ENCODE data around the gene NANOS3.

Gene NANOS3

GRCh38 chr19:13864667-13865570 lies 12.0 kb upstream of the NANOS3 start:
- DNase-seq = peak in 1 of 2 experiments; percentile 48

- peak in 1 of 2 experiments; percentile 41 for DNase-seq
Measured at GRCh38 chr19:13865571-13866462, 11.1 kb upstream of the NANOS3 start.

GRCh38 chr19:13866463-13867046 lies 10.4 kb upstream of the NANOS3 start:
- no peak for DNase-seq

- no peak for DNase-seq
Measured at GRCh38 chr19:13868663-13869062, 8.3 kb upstream of the NANOS3 start.

- no peak for DNase-seq
Measured at GRCh38 chr19:13869281-13869680, 7.7 kb upstream of the NANOS3 start.

DNA sequence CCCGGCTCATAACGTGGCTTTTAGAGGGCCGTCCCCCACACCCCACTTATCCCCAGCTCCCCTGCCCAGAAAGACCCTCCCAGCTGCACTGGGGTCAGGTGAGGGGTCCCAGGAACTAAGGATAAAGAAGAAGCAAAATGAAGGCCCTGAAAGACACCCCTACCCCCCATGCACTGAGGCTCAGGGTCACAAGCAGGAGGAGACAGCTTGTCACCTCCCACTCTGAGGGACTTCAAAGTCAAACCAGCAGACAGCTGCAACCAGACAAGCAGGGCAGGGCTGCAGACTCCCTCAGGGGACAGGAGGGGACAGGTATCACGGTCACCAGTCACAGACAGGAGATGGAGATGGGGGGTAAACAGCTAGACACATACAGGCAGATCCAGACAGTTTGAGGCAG lies 6.1 kb upstream of the NANOS3 start:
- DNase-seq = no peak

- no peak for DNase-seq
Measured at GRCh38 chr19:13872339-13872694, 4.6 kb upstream of the NANOS3 start.

- DNase-seq = no peak
Measured at GRCh38 chr19:13872695-13873389, 4.1 kb upstream of the NANOS3 start.

- no peak for DNase-seq
Measured at GRCh38 chr19:13873834-13874515, 3.0 kb upstream of the NANOS3 start.

DNA sequence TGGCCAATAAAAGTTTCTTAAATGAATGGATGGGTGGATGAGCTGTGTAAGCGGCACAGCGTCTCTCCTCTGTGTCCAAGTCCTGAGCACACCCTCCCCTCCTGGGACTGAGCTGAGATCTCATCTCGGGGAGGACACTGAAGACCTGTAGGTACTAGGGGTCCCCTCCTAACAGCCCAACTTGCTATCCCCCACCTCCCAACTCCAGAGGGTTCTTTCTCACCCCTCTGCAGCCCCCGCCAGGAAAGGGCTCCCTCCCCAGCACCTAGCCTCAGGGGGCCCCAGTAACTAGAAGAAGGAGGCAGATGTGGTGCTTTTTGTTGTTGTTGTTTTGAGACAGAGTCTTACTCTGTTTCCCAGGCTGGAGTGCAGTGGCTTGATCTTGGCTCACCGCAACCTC lies 1.1 kb upstream of the NANOS3 start:
- DNase-seq = no peak

DNA sequence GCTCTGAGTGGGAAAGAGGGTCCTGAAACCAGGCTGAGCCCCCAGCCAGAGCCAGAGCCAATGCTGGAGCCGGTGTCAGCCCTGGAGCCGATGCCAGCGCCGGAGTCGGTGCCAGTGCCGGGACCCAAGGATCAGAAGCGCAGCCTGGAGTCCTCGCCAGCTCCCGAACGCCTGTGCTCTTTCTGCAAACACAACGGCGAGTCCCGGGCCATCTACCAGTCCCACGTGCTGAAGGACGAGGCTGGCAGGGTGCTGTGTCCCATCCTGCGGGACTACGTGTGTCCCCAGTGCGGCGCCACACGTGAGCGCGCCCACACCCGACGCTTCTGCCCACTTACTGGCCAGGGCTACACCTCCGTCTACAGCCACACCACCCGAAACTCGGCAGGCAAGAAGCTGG lies 369 bp downstream of the NANOS3 start:
- no peak for DNase-seq

DNA sequence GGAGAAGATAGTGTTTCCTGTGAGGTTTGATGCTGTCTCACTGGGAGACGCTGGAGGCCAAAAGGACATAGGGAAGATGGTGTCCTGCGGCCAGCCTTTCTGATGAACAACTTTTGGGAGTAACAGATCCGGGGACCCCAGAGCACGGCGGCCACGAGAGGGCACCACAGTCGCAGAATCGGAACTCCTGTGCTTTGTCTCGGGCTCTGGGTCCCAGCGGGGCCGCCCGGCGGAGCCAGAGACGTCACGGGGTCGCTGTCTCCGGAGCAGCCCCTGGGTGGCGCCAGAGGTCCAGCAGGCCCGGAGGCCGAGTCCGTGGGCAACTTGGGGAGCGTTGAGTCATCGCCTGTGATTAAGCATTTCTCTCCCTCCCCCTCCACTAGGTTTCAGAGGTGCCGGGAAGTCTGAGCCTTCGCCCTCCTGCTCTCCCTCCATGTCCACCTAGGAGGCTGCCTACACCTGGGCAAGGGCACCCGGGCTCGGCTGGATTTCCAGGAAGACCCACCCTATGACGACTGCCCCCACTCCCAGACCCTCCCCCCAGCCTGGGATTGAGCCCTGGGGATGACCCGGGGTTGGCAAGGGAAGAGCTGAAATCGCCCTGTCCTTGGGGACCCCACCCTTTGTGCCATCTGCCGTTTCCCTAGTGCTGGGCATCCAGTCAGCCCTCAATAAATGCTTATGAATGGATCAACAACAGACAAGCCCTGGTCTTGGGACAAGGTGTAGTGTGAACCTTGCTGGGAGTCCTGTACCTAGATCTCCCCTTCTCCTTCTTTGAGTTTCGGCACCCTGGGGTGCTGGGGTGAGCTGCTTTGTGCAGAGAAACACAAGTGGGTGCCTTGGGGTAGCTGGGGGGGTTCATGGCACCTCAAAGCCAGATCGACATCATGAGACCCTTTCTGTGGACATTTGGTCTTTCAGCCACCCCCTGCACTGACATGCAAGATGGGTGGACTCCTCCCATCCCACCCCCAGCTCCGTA lies 3.4 kb downstream of the NANOS3 start:
- peak; percentile 93 to 94 for DNase-seq

- DNase-seq = no peak
Measured at GRCh38 chr19:13881251-13881691, 4.3 kb downstream of the NANOS3 start.

DNA sequence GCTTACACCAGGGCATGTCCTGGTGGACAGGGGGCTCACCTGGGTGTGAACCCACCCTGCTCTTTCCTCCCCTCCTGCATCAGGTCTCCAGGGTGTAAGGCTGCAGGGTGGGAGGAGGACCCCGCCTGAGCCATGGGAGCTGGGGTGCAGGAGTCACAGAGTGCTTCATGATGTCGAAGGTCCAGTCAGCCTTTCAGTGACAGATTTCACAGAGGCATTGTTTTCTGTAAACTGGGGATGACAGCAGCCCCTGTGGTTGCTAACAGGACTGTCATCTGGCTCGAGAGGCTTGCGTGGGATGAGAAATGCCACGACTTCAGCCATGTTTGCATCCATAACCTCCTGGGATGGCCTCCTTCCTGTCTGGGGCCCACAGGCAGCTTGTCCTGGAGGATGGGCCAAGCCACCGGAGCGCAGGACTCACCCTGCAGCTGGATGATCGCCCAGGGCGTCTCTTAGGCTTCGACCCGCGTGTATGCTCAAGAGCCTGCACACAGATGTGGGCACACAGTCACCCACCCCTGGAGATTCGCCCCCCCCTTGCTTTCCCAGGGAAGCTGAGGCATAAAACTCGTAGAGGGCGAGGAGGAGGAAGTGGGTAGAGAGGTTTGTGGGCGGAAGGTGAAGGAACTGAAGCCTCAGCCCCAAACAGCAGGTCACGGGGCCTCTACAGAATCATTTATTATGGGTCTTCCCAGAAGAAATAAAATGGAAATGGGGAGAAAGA lies 4.9 kb downstream of the NANOS3 start:
- DNase-seq = no peak

GRCh38 chr19:13882419-13882795 lies 5.5 kb downstream of the NANOS3 start:
- DNase-seq = no peak

DNA sequence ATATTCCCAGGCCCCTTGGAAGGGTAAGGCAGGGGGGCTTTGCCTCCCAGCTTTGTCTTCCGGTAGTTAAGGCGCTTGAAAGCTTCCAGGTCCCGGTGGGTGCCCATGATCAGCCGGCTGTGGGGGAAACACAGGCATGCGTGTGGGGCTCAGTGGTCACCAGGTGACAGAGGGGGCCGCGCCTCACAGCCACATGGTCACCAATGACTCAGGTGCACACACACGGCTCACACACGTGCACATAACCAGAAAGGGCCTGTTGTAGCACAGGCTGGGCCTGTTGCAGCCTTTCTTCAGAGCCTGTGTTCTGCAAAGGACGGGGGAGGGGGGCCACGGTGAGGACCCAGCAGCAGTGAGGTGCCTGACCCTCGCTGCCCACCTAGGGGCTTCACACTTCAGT lies 5.9 kb downstream of the NANOS3 start:
- no peak for DNase-seq

DNA sequence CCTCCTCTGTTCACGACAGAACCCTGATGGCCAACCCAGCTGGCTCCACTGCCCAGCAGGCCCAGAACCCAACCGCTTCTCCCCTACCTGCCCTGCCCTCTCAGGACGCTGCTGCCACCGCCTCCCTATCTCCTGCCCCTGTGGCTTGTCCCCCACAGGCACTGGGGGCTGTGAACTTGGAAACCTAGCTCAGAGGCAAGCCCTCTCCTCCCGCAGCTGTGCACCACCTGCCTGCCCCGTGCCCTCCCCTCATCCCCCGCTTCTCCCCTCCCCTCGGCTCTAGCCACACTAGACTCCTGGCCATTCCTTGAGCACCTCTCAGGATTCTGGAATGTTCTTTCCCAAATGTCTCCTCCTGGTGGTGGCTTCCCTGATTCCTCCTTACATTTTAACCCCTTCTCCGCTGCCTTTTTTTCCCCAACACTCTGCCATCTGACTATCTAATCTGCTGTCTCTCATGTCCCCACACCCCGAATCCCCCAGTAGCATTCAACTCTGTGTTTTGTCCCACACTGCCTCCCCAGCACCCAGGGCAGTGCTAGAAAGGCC lies 6.7 kb downstream of the NANOS3 start:
- DNase-seq = peak in 1 of 2 experiments; percentile 27

- no peak for DNase-seq
Measured at GRCh38 chr19:13884726-13885591, 8.0 kb downstream of the NANOS3 start.

- no peak for DNase-seq
Measured at GRCh38 chr19:13885826-13886365, 9.0 kb downstream of the NANOS3 start.
